Measurements from ENCODE around the gene C9orf85.

Gene C9orf85

DNA sequence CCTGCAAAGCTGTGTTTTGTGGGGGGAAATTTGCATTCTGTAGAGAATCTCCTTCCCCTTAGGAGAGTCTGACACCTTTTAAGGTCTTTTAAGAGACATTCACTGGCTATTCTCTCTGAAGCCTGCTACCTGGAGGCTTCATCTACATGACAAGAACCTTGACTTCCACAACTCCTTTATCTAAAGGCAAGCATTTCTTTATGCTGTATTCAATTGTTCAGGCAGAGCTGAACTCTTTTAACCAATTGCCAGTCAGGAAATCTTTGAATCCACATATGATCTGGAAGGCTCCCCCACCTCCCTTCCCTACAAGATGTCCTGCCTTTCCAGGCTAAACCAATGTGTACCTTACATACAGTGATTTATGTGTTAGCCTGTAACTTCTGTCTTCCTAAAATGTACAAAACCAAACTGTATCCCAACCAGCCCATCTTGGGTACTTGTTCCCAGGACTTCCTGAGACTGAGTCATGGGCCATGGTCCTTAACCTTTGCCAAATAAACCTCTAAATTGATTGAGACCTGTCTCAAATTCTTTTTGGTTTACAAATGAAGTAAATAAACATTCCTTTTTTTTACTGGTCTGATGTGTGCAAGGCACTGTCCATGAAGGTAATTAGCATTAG is 9.9 kb downstream of the C9orf85 start:
- H2AFZ ChIP-seq (ENCODE audit: low read depth, low read length, severe bottlenecking): no peak overlapping the region
- no peak overlapping the region for H3K4me2 ChIP-seq (ENCODE audit: low read depth, low read length, poor library complexity, severe bottlenecking)
- H3F3A ChIP-seq (ENCODE audit: insufficient read depth): no peaks in the 10 kb centered on the region
- H3K9me3 ChIP-seq (ENCODE audit: insufficient read depth, low read length): no peaks in the 10 kb centered on the region
- H3K79me2 ChIP-seq (ENCODE audit: insufficient read depth, low read length): peaks cover 36% of the 10 kb centered on the region
- no peaks in the 10 kb centered on the region for H3K36me3 ChIP-seq (ENCODE audit: low read length)
- H3K27ac ChIP-seq (ENCODE audit: low read depth, low read length): no peak overlapping the region; the same call in 1 of the 2 replicates
- H3K27me3 ChIP-seq (ENCODE audit: low read length): no peaks in the 10 kb centered on the region
- no peaks in the 10 kb centered on the region for H3K9me2 ChIP-seq (replicated peaks; ENCODE audit: insufficient read depth, low read length)
- TF ChIP-seq EZH2phosphoT487 (conservative IDR thresholded peaks at IDR 0.05; ENCODE audit: low read length): no peak
- TF ChIP-seq, protein P1, sequence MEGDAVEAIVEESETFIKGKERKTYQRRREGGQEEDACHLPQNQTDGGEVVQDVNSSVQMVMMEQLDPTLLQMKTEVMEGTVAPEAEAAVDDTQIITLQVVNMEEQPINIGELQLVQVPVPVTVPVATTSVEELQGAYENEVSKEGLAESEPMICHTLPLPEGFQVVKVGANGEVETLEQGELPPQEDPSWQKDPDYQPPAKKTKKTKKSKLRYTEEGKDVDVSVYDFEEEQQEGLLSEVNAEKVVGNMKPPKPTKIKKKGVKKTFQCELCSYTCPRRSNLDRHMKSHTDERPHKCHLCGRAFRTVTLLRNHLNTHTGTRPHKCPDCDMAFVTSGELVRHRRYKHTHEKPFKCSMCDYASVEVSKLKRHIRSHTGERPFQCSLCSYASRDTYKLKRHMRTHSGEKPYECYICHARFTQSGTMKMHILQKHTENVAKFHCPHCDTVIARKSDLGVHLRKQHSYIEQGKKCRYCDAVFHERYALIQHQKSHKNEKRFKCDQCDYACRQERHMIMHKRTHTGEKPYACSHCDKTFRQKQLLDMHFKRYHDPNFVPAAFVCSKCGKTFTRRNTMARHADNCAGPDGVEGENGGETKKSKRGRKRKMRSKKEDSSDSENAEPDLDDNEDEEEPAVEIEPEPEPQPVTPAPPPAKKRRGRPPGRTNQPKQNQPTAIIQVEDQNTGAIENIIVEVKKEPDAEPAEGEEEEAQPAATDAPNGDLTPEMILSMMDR (IDR thresholded peaks at IDR 0.05; ENCODE audit: insufficient read depth, low read length, poor library complexity, severe bottlenecking): no peak
- H3K9ac ChIP-seq (ENCODE audit: low read length): no peak overlapping the region
- no peaks in the 10 kb centered on the region for H4K20me1 ChIP-seq (ENCODE audit: low read depth, low read length)
- no peak overlapping the region for H3K4me3 ChIP-seq (ENCODE audit: insufficient read depth, low read length, poor library complexity, severe bottlenecking)

DNA sequence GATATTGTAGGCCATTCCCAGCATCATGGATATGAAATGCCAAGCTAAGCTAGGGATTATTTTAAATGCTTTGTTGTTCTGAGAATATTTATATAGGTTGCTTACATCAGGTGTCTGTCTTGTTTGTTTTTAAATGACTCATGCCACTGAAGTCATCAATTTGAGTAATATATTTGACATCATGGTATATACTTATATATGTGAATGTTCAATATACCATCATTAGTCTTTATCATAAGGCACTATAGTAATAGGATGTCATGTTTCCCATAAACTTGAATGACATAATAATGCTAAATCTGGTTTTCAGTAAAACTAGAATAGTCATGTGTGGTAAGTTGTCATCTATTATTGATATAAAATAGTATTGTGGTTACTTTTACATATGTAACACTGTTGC is 13.1 kb downstream of the C9orf85 start:
- Histone ChIP-seq H3F3A (ENCODE audit: insufficient read depth) (no peaks in the 10 kb centered on the region), H3K27ac (ENCODE audit: low read depth, low read length) (no peak overlapping the region), H3K9ac (ENCODE audit: low read length) (no peak overlapping the region), H3K79me2 (ENCODE audit: insufficient read depth, low read length) (peaks cover 9% of the 10 kb centered on the region; the same call in 1 of the 2 replicates), H3K4me3 (ENCODE audit: insufficient read depth, low read length, poor library complexity, severe bottlenecking) (no peak overlapping the region), H3K27me3 (ENCODE audit: low read length) (no peaks in the 10 kb centered on the region), H4K20me1 (ENCODE audit: low read depth, low read length) (0 out of 2 replicates have a peak, but pooled peaks cover 4% of the 10 kb centered on the region), H2AFZ (ENCODE audit: low read depth, low read length, severe bottlenecking) (no peak overlapping the region), H3K9me2 (replicated peaks; ENCODE audit: insufficient read depth, low read length) (no peaks in the 10 kb centered on the region), H3K9me3 (ENCODE audit: insufficient read depth, low read length) (no peaks in the 10 kb centered on the region), H3K36me3 (ENCODE audit: low read length) (no peaks in the 10 kb centered on the region), H3K4me2 (ENCODE audit: low read depth, low read length, poor library complexity, severe bottlenecking) (no peak overlapping the region)
- TF ChIP-seq, protein P1 (IDR thresholded peaks at IDR 0.05; ENCODE audit: insufficient read depth, low read length, poor library complexity, severe bottlenecking): no peak
- no peak for TF ChIP-seq EZH2phosphoT487 (conservative IDR thresholded peaks at IDR 0.05; ENCODE audit: low read length)

DNA sequence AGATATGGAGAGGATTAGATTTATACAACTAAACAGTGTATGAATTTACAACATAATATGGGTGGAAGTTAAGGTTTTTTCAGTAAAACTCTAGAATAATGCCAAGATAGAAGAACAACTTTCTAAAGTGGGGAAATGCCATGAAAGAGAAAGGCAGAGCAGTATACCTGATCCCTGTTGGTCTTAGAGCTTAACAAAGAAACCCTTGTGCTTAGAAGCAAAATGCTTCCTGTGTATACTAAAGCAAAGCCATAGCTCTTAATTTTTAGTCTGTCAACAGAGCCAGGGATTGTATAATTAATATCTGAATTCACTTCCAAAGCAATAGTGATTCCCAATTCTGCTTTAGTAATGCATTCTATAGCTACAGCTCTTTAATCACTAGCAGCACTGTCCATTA is 14.4 kb downstream of the C9orf85 start:
- H3K4me3 ChIP-seq (ENCODE audit: insufficient read depth, low read length, poor library complexity, severe bottlenecking): no peak overlapping the region
- H2AFZ ChIP-seq (ENCODE audit: low read depth, low read length, severe bottlenecking): no peak overlapping the region
- no peaks in the 10 kb centered on the region for H3K36me3 ChIP-seq (ENCODE audit: low read length)
- H3K9me2 ChIP-seq (replicated peaks; ENCODE audit: insufficient read depth, low read length): no peaks in the 10 kb centered on the region
- H3K79me2 ChIP-seq (ENCODE audit: insufficient read depth, low read length): peaks cover 8% of the 10 kb centered on the region; the same call in 1 of the 2 replicates
- no peak overlapping the region for H3K4me2 ChIP-seq (ENCODE audit: low read depth, low read length, poor library complexity, severe bottlenecking)
- 0 out of 2 replicates have a peak, but pooled peaks cover 4% of the 10 kb centered on the region for H4K20me1 ChIP-seq (ENCODE audit: low read depth, low read length)
- H3K27me3 ChIP-seq (ENCODE audit: low read length): no peaks in the 10 kb centered on the region
- H3K9ac ChIP-seq (ENCODE audit: low read length): no peak overlapping the region
- TF ChIP-seq EZH2phosphoT487 (conservative IDR thresholded peaks at IDR 0.05; ENCODE audit: low read length): no peak
- TF ChIP-seq, protein P1 (IDR thresholded peaks at IDR 0.05; ENCODE audit: insufficient read depth, low read length, poor library complexity, severe bottlenecking): no peak
- H3K9me3 ChIP-seq (ENCODE audit: insufficient read depth, low read length): no peaks in the 10 kb centered on the region
- H3F3A ChIP-seq (ENCODE audit: insufficient read depth): no peaks in the 10 kb centered on the region
- H3K27ac ChIP-seq (ENCODE audit: low read depth, low read length): no peak overlapping the region
